ENCODE data around the gene KRT6C.

KRT6C gene

GRCh38 chr12:52434081-52434733 lies 39.4 kb downstream of the KRT6C start, which contains the start of gene KRT75:
KRT75 (minus strand) TSS chr12:52434371; CDS start chr12:52434304, 67 bp downstream.
- no peak for DNase-seq

GRCh38 chr12:52433501-52434080 lies 40.0 kb downstream of the KRT6C start:
- no peak for DNase-seq

GRCh38 chr12:52432559-52433207 lies 40.9 kb downstream of the KRT6C start:
- DNase-seq = no peak

GRCh38 chr12:52428121-52428520 lies 45.5 kb downstream of the KRT6C start:
- DNase-seq = no peak

- DNase-seq = no peak
These were observed 46.5 kb downstream of the KRT6C start for GRCh38 chr12:52427083-52427482.

- no peak for DNase-seq
These were observed 47.6 kb downstream of the KRT6C start for GRCh38 chr12:52426034-52426433.

GRCh38 chr12:52425466-52425865 lies 48.1 kb downstream of the KRT6C start:
- DNase-seq = no peak

GRCh38 chr12:52423661-52424500 lies 49.7 kb downstream of the KRT6C start:
- DNase-seq = no peak

- no peak for DNase-seq
These were observed 50.6 kb downstream of the KRT6C start for GRCh38 chr12:52423035-52423434.

- DNase-seq = no peak
These were observed 53.9 kb downstream of the KRT6C start for GRCh38 chr12:52419656-52420055.

- no peak for DNase-seq
These were observed 55.0 kb downstream of the KRT6C start for GRCh38 chr12:52418576-52419110.
